K562 (cell line): ENCODE results near the gene FZD10. TPM values are rescaled to one million over a fixed set of nuclear protein-coding genes. Genes with fewer than 3 reads are reported as not detected.

Experiments used
- ATAC-seq: fragments of 200-7000 bp; cut with Tn5 transposase; 3 replicates; pipeline ENCODE4 v1.9.1; 2020; ENCODE audit warnings: moderate library complexity
- BruUV-seq: library from RNA; stranded (reverse); fragments of 400-500 nt; replicated peaks from 2 replicates; lab custom pipeline; 2021; lab: Mats Ljungman, UMichigan
- CTCF ChIA-PET: fragments of 300-600 bp; formaldehyde crosslinking; extraction: SDS; loops from one replicate; lab custom pipeline; 2021; ENCODE audit warnings: low intra/inter-chr PET ratio; lab: Yijun Ruan, JAX
- POLR2A ChIA-PET: fragments of 300-600, 350-650 bp; sonication (Branson Sonifier 250); formaldehyde crosslinking; extraction: SDS; loops from one replicate; lab custom pipeline; 2021; ENCODE audit warnings: antibody characterized with exemption, inconsistent platforms; lab: Yijun Ruan, JAX
- DNase-seq, 4 experiments: peaks; one replicate each; pipeline versions ENCODE4 v3.0.0 to v3.0.0-alpha.2; 2011 to 2018; ENCODE audit warnings: low spot score in 3 of 4, mixed read lengths in 3 of 4; ENCODE audit errors: extremely low read depth in 1 of 4
- FAIRE-seq: peaks from 2 replicates; lab custom pipeline; 2011; peaks lifted over from hg19 to GRCh38; lab: Jason Lieb, UNC
- H2AFZ ChIP-seq: 2 replicates; pipeline ENCODE4 v1.6.0; 2011; ENCODE audit warnings: low read depth, low read length, control low read depth, inconsistent platforms
- H3K27ac ChIP-seq: fragments of 200-600 bp; 3 replicates; pipeline ENCODE4 v1.8.0; 2011; ENCODE audit warnings: low read depth, mild to moderate bottlenecking, control low read depth, inconsistent platforms, low read length, moderate library complexity, mixed read lengths; ENCODE audit errors: extremely low read depth
- H3K27me3 ChIP-seq, 2 experiments: fragments of 300-600 bp in 1 of 2; 2 replicates in 1 of 2; 3 replicates in 1 of 2; pipeline versions ENCODE4 v1.6.0 to v1.8.0; 2011; ENCODE audit warnings: inconsistent platforms in 2 of 2, low read length in 2 of 2, mild to moderate bottlenecking in 1 of 2, mixed read lengths in 1 of 2, moderate library complexity in 1 of 2; ENCODE audit not compliant: control insufficient read depth in 2 of 2, insufficient read depth in 2 of 2
- H3K36me3 ChIP-seq: fragments of 300-600 bp; 3 replicates; pipeline ENCODE4 v1.8.0; 2011; ENCODE audit warnings: mild to moderate bottlenecking, low read length, inconsistent platforms; ENCODE audit not compliant: control insufficient read depth, insufficient read depth
- H3K4me1 ChIP-seq, 2 experiments: fragments of 200-600 bp in 1 of 2; replicated peaks in 1 of 2; 2 replicates in 1 of 2; 3 replicates in 1 of 2; pipeline versions ENCODE4 v1.5.1 to v1.8.0; 2011; ENCODE audit warnings: inconsistent platforms in 2 of 2, low read length in 2 of 2, mild to moderate bottlenecking in 1 of 2, mixed read lengths in 1 of 2, moderate library complexity in 1 of 2; ENCODE audit not compliant: control insufficient read depth in 2 of 2, insufficient read depth in 2 of 2
- H3K4me2 ChIP-seq: 2 replicates; pipeline ENCODE4 v1.6.1; 2011; ENCODE audit warnings: low read length, control low read depth, inconsistent platforms, mixed read lengths; ENCODE audit not compliant: insufficient read depth
- H3K4me3 ChIP-seq: fragments of 200-600 bp; sonication (generic), shearing (Covaris generic); 2 replicates; pipeline ENCODE4 v1.5.1; 2016; ENCODE audit warnings: control low read depth, inconsistent platforms
- H3K79me2 ChIP-seq: fragments of 200-600 bp; 3 replicates; pipeline ENCODE4 v1.8.0; 2011; ENCODE audit warnings: low read length, inconsistent platforms; ENCODE audit not compliant: control insufficient read depth, insufficient read depth
- H3K9ac ChIP-seq, 2 experiments: 2 replicates each; pipeline versions ENCODE4 v1.6.0 to v1.6.1; 2011; ENCODE audit warnings: low read depth in 2 of 2, low read length in 2 of 2, control low read depth in 1 of 2, inconsistent platforms in 1 of 2, mild to moderate bottlenecking in 1 of 2, mixed read lengths in 1 of 2; ENCODE audit not compliant: insufficient read depth in 1 of 2
- H3K9me1 ChIP-seq: one replicate; pipeline ENCODE4 v1.6.0; 2011; ENCODE audit warnings: inconsistent platforms, mild to moderate bottlenecking, low read length, moderate library complexity; ENCODE audit not compliant: control insufficient read depth, insufficient read depth
- H3K9me3 ChIP-seq: replicated peaks from 2 replicates; pipeline ENCODE4 v1.5.1; 2011; ENCODE audit warnings: low read depth, low read length, inconsistent platforms; ENCODE audit not compliant: control insufficient read depth, insufficient read depth
- H4K20me1 ChIP-seq: replicated peaks from 2 replicates; pipeline ENCODE4 v1.6.1; 2011; ENCODE audit warnings: low read length, inconsistent platforms, mixed read lengths; ENCODE audit not compliant: control insufficient read depth, insufficient read depth
- ATF1 ChIP-seq, 2 experiments: fragments of 450-650 bp in 1 of 2; IDR thresholded peaks; 2 replicates each; pipeline ENCODE4 v1.6.1; 2016; ENCODE audit warnings: missing compliant biosample characterization in 1 of 2, missing genetic modification characterization in 1 of 2
- CBFA2T2 ChIP-seq: fragments of 450-650 bp; conservative IDR thresholded peaks from 2 replicates; pipeline ENCODE4 v1.6.1; 2017; ENCODE audit warnings: mild to moderate bottlenecking
- CBX1 ChIP-seq: sonication (generic); IDR thresholded peaks from 2 replicates; pipeline ENCODE4 v1.6.1; 2016; ENCODE audit warnings: antibody characterized with exemption, low read depth, mild to moderate bottlenecking
- CXXC5 ChIP-seq: fragments of 250-450 bp; sonication (Bioruptor Pico); IDR thresholded peaks from 2 replicates; pipeline ENCODE4 v1.8.0; 2022; ENCODE audit warnings: inconsistent platforms, mild to moderate bottlenecking, moderate library complexity
- ELF4 ChIP-seq: fragments of 450-650 bp; formaldehyde crosslinking; IDR thresholded peaks from 2 replicates; pipeline ENCODE4 v1.4.0; 2022; ENCODE audit warnings: missing genetic modification characterization
- HDAC1 ChIP-seq, 2 experiments: fragments of 450-650 bp; IDR thresholded peaks; 2 replicates each; pipeline ENCODE4 v1.6.1; 2016 to 2017; ENCODE audit warnings: inconsistent platforms in 1 of 2, mild to moderate bottlenecking in 1 of 2, moderate library complexity in 1 of 2
- MNT ChIP-seq, 2 experiments: fragments of 450-650 bp; conservative IDR thresholded peaks; 2 replicates each; pipeline ENCODE4 v1.6.1; 2017; ENCODE audit warnings: mild to moderate bottlenecking in 2 of 2, moderate library complexity in 2 of 2
- PRPF4 ChIP-seq: fragments of 200-400 bp; formaldehyde crosslinking; IDR thresholded peaks from one replicate; pipeline ENCODE4 v1.6.1; 2017; ENCODE audit warnings: low read length, low read depth, mild to moderate bottlenecking; ENCODE audit not compliant: insufficient read depth, poor library complexity, severe bottlenecking
- RFX5 ChIP-seq: IDR thresholded peaks from 2 replicates; pipeline ENCODE4 v1.6.1; 2011; ENCODE audit warnings: low read depth, mild to moderate bottlenecking, improper control_type of control experiment, low read length
- TAF15 ChIP-seq: fragments of 200-400 bp; formaldehyde crosslinking; IDR thresholded peaks from 2 replicates; pipeline ENCODE4 v1.6.1; 2017; ENCODE audit warnings: mild to moderate bottlenecking, low read depth, low read length, moderate library complexity
- WGBS: fragments of 100-300 bp; shearing (Covaris generic); methylation state at CpG from one replicate; pipeline ENCODE4 v1.1.6; 2016; ENCODE audit warnings: low coverage, mixed read lengths; ENCODE audit not compliant: insufficient coverage; ENCODE audit errors: missing lambda C conversion rate; 5-methylcytosine and 5-hydroxymethylcytosine counted together
- in situ Hi-C: fragments of 300-500 bp; cut with MboI; formaldehyde crosslinking; loops from 4 replicates; pipeline ENCODE4 v1.15.0; 2018; ENCODE audit warnings: inconsistent platforms, mixed read lengths
- intact Hi-C: fragments of 100-400 bp; cut with micrococcal nuclease; formaldehyde crosslinking; loops from 2 replicates; pipeline ENCODE4 v1.14.2; 2022
- polyA plus RNA-seq, 8 experiments: library from polyadenylated mRNA; depleted of rRNA in 4 of 8; stranded (reverse) in 5 of 8; unstranded in 3 of 8; fragments of >200 nt; fragmentation: Nextera tagmentation in 2 of 8; fragmentation: Illumina TruSeq in 1 of 8; extraction: Ambion mirVana in 2 of 8; extraction: Trizol in 1 of 8; gene quantifications; 2 replicates each; pipeline versions ENCODE4 v1.2.1 to v1.2.3, GENCODE V29; 2011 to 2014; ENCODE audit warnings: inconsistent platforms in 1 of 8, missing spikeins in 1 of 8
- total RNA-seq, 7 experiments: library from RNA; depleted of rRNA in 6 of 7; stranded (reverse); fragments of >200 nt in 6 of 7; fragmentation: Illumina TruSeq in 2 of 7; extraction: Trizol in 2 of 7; gene quantifications; 2 replicates each; pipeline versions ENCODE4 v1.2.1 to v1.2.3, GENCODE V29; 2011 to 2021; ENCODE audit warnings: low replicate concordance in 1 of 7
- TF ChIP-seq, protein P1 (sequence below): fragments of 450-650 bp; formaldehyde crosslinking; IDR thresholded peaks from 2 replicates; pipeline ENCODE4 v1.4.0; 2020; ENCODE audit warnings: mild to moderate bottlenecking, mixed read lengths

The FZD10 gene
- total and polyA plus RNA-seq, 9 of the 15 experiments (the other 6 are each of a cell fraction or from before 2014, with no cell fraction given), result not detected

- H3K9me3 ChIP-seq, result no peaks in the 10 kb centered on the region
- DNase-seq, result no peak
- H4K20me1 ChIP-seq, result no peaks in the 10 kb centered on the region
- in situ Hi-C loops (no loop called here), intact Hi-C loops (no loop called here)
- H3K27me3 ChIP-seq, result peaks cover 3 to 29% of the 10 kb centered on the region in 2 experiments; a peak in 4 of 5 replicates
- H3K4me3 ChIP-seq, result no peak overlapping the region
- H2AFZ ChIP-seq, result no peak overlapping the region
- POLR2A ChIA-PET, result no interaction called here
- H3K27ac ChIP-seq, result no peak overlapping the region
- H3K4me1 ChIP-seq, result no peaks in the 10 kb centered on the region; a peak in 1 of 5 replicates
- ATAC-seq, result no peak
- no peaks in the 10 kb centered on the region for H3K36me3 ChIP-seq
- no peak overlapping the region for H3K9ac ChIP-seq
- no peaks in the 10 kb centered on the region for H3K9me1 ChIP-seq
- WGBS, result 0% methylated on average over 15 of the region's 20 CpGs
- no peak for TF ChIP-seq CBX1
- TF ChIP-seq TAF15, result no peak
- no peak for TF ChIP-seq PRPF4
- no peak for TF ChIP-seq ATF1 (CRISPR knock-in tag; IDR thresholded peaks at IDR 0.05)
- TF ChIP-seq ATF1 (tag; IDR thresholded peaks at IDR 0.05), result no peak
- TF ChIP-seq CXXC5 (CRISPR knock-in tag), result no peak
- TF ChIP-seq MNT (conservative IDR thresholded peaks at IDR 0.05), result no peak
- no peak for TF ChIP-seq ELF4 (CRISPR knock-in tag)
- no peak for TF ChIP-seq CBFA2T2
- TF ChIP-seq, protein P1, sequence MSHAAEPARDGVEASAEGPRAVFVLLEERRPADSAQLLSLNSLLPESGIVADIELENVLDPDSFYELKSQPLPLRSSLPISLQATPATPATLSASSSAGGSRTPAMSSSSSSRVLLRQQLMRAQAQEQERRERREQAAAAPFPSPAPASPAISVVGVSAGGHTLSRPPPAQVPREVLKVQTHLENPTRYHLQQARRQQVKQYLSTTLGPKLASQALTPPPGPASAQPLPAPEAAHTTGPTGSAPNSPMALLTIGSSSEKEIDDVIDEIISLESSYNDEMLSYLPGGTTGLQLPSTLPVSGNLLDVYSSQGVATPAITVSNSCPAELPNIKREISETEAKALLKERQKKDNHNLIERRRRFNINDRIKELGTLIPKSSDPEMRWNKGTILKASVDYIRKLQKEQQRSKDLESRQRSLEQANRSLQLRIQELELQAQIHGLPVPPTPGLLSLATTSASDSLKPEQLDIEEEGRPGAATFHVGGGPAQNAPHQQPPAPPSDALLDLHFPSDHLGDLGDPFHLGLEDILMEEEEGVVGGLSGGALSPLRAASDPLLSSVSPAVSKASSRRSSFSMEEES (CRISPR knock-in tag), result no peak
- TF ChIP-seq HDAC1 (IDR thresholded peaks at IDR 0.05), result no peak
- no peak for TF ChIP-seq RFX5
- H3K79me2 ChIP-seq, result no peaks in the 10 kb centered on the region
- FAIRE-seq, result no peak
- no TSS peak for BruUV-seq
- CTCF ChIA-PET, result no interaction called here
- H3K4me2 ChIP-seq, result no peak overlapping the region
These were observed 47.3 kb upstream of the FZD10 start for GRCh38 chr12:130114952-130115351.
